Ishikawa (cell line): ENCODE results near the gene BARHL1.

Experiments used
- CEBPB ChIP-seq: IDR thresholded peaks from 2 replicates; pipeline ENCODE4 v1.6.1; 2012
- CREB1 ChIP-seq: IDR thresholded peaks from 2 replicates; pipeline ENCODE4 v1.6.1; 2012; ENCODE audit warnings: low read depth
- EGR1 ChIP-seq: IDR thresholded peaks from 2 replicates; pipeline ENCODE4 v1.6.1; 2012
- EP300 ChIP-seq: IDR thresholded peaks from 2 replicates; pipeline ENCODE4 v1.6.1; 2012; ENCODE audit warnings: borderline replicate concordance
- FOXM1 ChIP-seq: IDR thresholded peaks from 2 replicates; pipeline ENCODE4 v1.6.1; 2012; ENCODE audit warnings: low read depth, borderline replicate concordance
- MAX ChIP-seq: IDR thresholded peaks from 2 replicates; pipeline ENCODE4 v1.6.1; 2012
- NFIC ChIP-seq: IDR thresholded peaks from 2 replicates; pipeline ENCODE4 v1.6.1; 2012
- RAD21 ChIP-seq: IDR thresholded peaks from 2 replicates; pipeline ENCODE4 v1.6.1; 2012; ENCODE audit warnings: low read depth
- REST ChIP-seq: IDR thresholded peaks from 2 replicates; pipeline ENCODE4 v1.6.1; 2012; ENCODE audit warnings: low read depth, mild to moderate bottlenecking
- TAF1 ChIP-seq: IDR thresholded peaks from 2 replicates; pipeline ENCODE4 v1.6.1; 2012; ENCODE audit warnings: low read depth, mild to moderate bottlenecking
- TCF12 ChIP-seq: IDR thresholded peaks from 2 replicates; pipeline ENCODE4 v1.6.1; 2012; ENCODE audit warnings: low read depth
- TEAD4 ChIP-seq: IDR thresholded peaks from 2 replicates; pipeline ENCODE4 v1.6.1; 2012
- USF1 ChIP-seq: IDR thresholded peaks from 2 replicates; pipeline ENCODE4 v1.6.1; 2012
- YY1 ChIP-seq: IDR thresholded peaks from 2 replicates; pipeline ENCODE4 v1.6.1; 2012; ENCODE audit warnings: low read depth
- ZBTB7A ChIP-seq: IDR thresholded peaks from 2 replicates; pipeline ENCODE4 v1.6.1; 2012; ENCODE audit warnings: low read depth

BARHL1 gene

GRCh38 chr9:132609184-132609583, 26.8 kb downstream of the BARHL1 start:
- TF ChIP-seq FOXM1 (no peak), CEBPB (no peak), TAF1 (no peak), TEAD4 (no peak), TCF12 (no peak), MAX (no peak), USF1 (no peak)

GRCh38 chr9:132609829-132610228, 27.4 kb downstream of the BARHL1 start:
- TF ChIP-seq ZBTB7A (no peak), TCF12 (no peak), TAF1 (no peak), FOXM1 (no peak), RAD21 (no peak), CEBPB (no peak), USF1 (no peak), EP300 (no peak), TEAD4 (no peak), YY1 (no peak), CREB1 (no peak), NFIC (no peak), REST (no peak), EGR1 (no peak), MAX (no peak)

GRCh38 chr9:132610661-132611060, 28.3 kb downstream of the BARHL1 start:
- TF ChIP-seq MAX (no peak), TCF12 (no peak), REST (no peak), ZBTB7A (no peak), CEBPB (no peak), TAF1 (no peak), CREB1 (no peak), RAD21 (no peak), USF1 (no peak), TEAD4 (no peak)

- no peak for TF ChIP-seq REST
- no peak for TF ChIP-seq EGR1
- TF ChIP-seq CEBPB = no peak
Observed at GRCh38 chr9:132614324-132614723, 31.9 kb downstream of the BARHL1 start.

GRCh38 chr9:132615774-132616173, 33.4 kb downstream of the BARHL1 start:
- no peak for TF ChIP-seq USF1
- TF ChIP-seq CEBPB = no peak
- TF ChIP-seq ZBTB7A = no peak
- no peak for TF ChIP-seq RAD21
- TF ChIP-seq CREB1 = no peak
- no peak for TF ChIP-seq YY1
- TF ChIP-seq EGR1 = no peak
- TF ChIP-seq TAF1 = no peak
- TF ChIP-seq TCF12 = no peak
- no peak for TF ChIP-seq REST
- TF ChIP-seq EP300 = no peak
- TF ChIP-seq FOXM1 = no peak
- TF ChIP-seq MAX = no peak
- TF ChIP-seq TEAD4 = no peak
- TF ChIP-seq NFIC = no peak
